ENCODE data around the gene CTNND2. TPM values are rescaled to one million over a fixed set of nuclear protein-coding genes. Genes with fewer than 3 reads are reported as not detected.

The CTNND2 gene
- polyA plus RNA-seq, 1 of the 3 experiments (the other 2 are of a cell fraction) = not detected

- H4K20me1 ChIP-seq (ENCODE audit: insufficient read depth) = no peaks in the 10 kb centered on the region
- no peaks in the 10 kb centered on the region for H3F3A ChIP-seq (replicated peaks; ENCODE audit: insufficient read depth)
- no peaks in the 10 kb centered on the region for H3K79me2 ChIP-seq (ENCODE audit: insufficient read depth)
- no peaks in the 10 kb centered on the region for H3K27me3 ChIP-seq (ENCODE audit: insufficient read depth)
- ChIA-PET CTCF (no interaction called here), POLR2A (no interaction called here)
- DNase-seq = no peak
- no peaks in the 10 kb centered on the region for H3K4me1 ChIP-seq (ENCODE audit: control insufficient read depth in 1 of 2, insufficient read depth in 2 of 2, low read depth in 1 of 2, low read length in 1 of 2)
- H2AFZ ChIP-seq (ENCODE audit: low read depth) = no peak overlapping the region
- H3K4me3 ChIP-seq (ENCODE audit: low read depth in 2 of 2, low read length in 1 of 2) = no peak overlapping the region
- 3% methylated on average over 1 of the region's 1 CpG for WGBS (ENCODE audit: low lambda C conversion rate)
- no peak overlapping the region for H3K4me2 ChIP-seq
- TF ChIP-seq, protein P1, sequence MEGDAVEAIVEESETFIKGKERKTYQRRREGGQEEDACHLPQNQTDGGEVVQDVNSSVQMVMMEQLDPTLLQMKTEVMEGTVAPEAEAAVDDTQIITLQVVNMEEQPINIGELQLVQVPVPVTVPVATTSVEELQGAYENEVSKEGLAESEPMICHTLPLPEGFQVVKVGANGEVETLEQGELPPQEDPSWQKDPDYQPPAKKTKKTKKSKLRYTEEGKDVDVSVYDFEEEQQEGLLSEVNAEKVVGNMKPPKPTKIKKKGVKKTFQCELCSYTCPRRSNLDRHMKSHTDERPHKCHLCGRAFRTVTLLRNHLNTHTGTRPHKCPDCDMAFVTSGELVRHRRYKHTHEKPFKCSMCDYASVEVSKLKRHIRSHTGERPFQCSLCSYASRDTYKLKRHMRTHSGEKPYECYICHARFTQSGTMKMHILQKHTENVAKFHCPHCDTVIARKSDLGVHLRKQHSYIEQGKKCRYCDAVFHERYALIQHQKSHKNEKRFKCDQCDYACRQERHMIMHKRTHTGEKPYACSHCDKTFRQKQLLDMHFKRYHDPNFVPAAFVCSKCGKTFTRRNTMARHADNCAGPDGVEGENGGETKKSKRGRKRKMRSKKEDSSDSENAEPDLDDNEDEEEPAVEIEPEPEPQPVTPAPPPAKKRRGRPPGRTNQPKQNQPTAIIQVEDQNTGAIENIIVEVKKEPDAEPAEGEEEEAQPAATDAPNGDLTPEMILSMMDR (IDR thresholded peaks at IDR 0.05) = no peak
- TF ChIP-seq, protein P2, sequence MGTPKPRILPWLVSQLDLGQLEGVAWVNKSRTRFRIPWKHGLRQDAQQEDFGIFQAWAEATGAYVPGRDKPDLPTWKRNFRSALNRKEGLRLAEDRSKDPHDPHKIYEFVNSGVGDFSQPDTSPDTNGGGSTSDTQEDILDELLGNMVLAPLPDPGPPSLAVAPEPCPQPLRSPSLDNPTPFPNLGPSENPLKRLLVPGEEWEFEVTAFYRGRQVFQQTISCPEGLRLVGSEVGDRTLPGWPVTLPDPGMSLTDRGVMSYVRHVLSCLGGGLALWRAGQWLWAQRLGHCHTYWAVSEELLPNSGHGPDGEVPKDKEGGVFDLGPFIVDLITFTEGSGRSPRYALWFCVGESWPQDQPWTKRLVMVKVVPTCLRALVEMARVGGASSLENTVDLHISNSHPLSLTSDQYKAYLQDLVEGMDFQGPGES (IDR thresholded peaks at IDR 0.05; ENCODE audit: low read depth, low read length) = no peak
- TF ChIP-seq FOXJ3 (CRISPR knock-in tag; IDR thresholded peaks at IDR 0.05) (no peak), MEF2A (IDR thresholded peaks at IDR 0.05; ENCODE audit: borderline replicate concordance, low read depth) (no peak), CHD2 (IDR thresholded peaks at IDR 0.05; ENCODE audit: low read length, partially characterized antibody) (no peak), NRF1 (IDR thresholded peaks at IDR 0.05; ENCODE audit: low read depth, low read length) (no peak), GABPA (IDR thresholded peaks at IDR 0.05; ENCODE audit: low read depth) (no peak), FOXM1 (IDR thresholded peaks at IDR 0.05; ENCODE audit: low read depth) (no peak), RFX5 (IDR thresholded peaks at IDR 0.05; ENCODE audit: low read length) (no peak), EZH2phosphoT487 (IDR thresholded peaks at IDR 0.05; ENCODE audit: borderline replicate concordance, low read depth) (no peak), REST (IDR thresholded peaks at IDR 0.05; ENCODE audit: low read depth, low read length) (no peak)
- TF ChIP-seq, protein P3, sequence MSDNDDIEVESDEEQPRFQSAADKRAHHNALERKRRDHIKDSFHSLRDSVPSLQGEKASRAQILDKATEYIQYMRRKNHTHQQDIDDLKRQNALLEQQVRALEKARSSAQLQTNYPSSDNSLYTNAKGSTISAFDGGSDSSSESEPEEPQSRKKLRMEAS (IDR thresholded peaks at IDR 0.05; ENCODE audit: low read depth) = no peak
- TF ChIP-seq, protein P4, sequence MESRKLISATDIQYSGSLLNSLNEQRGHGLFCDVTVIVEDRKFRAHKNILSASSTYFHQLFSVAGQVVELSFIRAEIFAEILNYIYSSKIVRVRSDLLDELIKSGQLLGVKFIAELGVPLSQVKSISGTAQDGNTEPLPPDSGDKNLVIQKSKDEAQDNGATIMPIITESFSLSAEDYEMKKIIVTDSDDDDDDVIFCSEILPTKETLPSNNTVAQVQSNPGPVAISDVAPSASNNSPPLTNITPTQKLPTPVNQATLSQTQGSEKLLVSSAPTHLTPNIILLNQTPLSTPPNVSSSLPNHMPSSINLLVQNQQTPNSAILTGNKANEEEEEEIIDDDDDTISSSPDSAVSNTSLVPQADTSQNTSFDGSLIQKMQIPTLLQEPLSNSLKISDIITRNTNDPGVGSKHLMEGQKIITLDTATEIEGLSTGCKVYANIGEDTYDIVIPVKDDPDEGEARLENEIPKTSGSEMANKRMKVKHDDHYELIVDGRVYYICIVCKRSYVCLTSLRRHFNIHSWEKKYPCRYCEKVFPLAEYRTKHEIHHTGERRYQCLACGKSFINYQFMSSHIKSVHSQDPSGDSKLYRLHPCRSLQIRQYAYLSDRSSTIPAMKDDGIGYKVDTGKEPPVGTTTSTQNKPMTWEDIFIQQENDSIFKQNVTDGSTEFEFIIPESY (IDR thresholded peaks at IDR 0.05; ENCODE audit: borderline replicate concordance, low read depth) = no peak
- H3K36me3 ChIP-seq (replicated peaks in 1 of 2; ENCODE audit: control insufficient read depth in 1 of 2, insufficient read depth in 2 of 2, low read length in 1 of 2) = no peaks in the 10 kb centered on the region
- H3K9me2 ChIP-seq = no peaks in the 10 kb centered on the region
- no peaks in the 10 kb centered on the region for H3K9me3 ChIP-seq
- no peak overlapping the region for H3K27ac ChIP-seq (ENCODE audit: low read depth in 2 of 2, low read length in 1 of 2)
- no peak overlapping the region for H3K9ac ChIP-seq
Observed at GRCh38 chr5:11311272-11311671, 593.0 kb downstream of the CTNND2 start.

All from SK-N-SH (cell line).